ENCODE measurements around the gene C4A.
"Not testable (repeated sequence)": the region's sequence is repeated elsewhere in the genome, so short reads cannot be mapped to it uniquely, and the experiment has no call there.

The C4A gene

DNA sequence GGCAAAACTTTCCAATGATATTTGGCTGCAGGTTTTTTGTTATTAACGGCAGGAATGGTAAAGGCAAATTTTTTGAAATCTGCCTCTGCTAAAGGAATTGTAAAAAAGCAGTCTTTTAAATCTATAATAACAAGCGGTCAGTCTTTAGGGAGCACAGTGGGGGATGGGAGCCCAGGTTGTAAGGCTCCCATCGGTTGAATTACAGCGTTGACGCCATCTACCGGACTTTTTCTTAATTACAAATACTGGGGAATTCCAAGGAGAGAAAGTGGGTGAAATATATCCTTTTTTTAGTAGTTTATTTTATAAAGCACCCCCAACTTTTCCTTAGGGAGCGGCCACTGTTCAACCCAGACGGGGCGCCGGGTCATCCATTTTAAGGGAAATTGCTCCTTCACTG lies 7.5 kb downstream of the C4A start:
- DNase-seq: not testable (repeated sequence)

DNA sequence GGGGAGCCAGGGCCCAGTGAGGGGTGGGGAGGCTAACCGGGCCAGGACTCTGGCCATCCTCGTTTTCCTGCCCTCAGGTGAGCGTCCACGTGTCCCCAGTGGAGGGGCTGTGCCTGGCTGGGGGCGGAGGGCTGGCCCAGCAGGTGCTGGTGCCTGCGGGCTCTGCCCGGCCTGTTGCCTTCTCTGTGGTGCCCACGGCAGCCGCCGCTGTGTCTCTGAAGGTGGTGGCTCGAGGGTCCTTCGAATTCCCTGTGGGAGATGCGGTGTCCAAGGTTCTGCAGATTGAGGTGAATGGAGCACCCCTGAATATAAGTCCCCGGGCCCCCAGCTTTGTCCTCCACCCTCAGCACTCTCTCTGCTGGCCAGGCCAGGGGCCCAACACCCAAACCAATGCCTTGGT lies 12.6 kb downstream of the C4A start:
- not testable (repeated sequence) for DNase-seq

DNA sequence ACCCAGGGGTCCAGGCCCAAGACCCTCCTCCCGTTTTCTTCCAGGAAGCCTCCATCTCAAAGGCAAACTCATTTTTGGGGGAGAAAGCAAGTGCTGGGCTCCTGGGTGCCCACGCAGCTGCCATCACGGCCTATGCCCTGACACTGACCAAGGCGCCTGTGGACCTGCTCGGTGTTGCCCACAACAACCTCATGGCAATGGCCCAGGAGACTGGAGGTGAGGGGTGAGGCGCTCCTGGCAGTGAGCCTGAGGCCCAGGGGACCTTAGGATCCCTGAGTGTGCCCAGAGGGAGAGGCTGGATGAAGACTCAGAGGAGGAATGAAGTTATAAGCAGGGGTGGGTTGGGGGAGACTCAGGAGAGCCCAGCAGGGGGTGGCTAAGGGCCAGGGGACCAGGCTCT lies 14.5 kb downstream of the C4A start:
- not testable (repeated sequence) for DNase-seq

DNA sequence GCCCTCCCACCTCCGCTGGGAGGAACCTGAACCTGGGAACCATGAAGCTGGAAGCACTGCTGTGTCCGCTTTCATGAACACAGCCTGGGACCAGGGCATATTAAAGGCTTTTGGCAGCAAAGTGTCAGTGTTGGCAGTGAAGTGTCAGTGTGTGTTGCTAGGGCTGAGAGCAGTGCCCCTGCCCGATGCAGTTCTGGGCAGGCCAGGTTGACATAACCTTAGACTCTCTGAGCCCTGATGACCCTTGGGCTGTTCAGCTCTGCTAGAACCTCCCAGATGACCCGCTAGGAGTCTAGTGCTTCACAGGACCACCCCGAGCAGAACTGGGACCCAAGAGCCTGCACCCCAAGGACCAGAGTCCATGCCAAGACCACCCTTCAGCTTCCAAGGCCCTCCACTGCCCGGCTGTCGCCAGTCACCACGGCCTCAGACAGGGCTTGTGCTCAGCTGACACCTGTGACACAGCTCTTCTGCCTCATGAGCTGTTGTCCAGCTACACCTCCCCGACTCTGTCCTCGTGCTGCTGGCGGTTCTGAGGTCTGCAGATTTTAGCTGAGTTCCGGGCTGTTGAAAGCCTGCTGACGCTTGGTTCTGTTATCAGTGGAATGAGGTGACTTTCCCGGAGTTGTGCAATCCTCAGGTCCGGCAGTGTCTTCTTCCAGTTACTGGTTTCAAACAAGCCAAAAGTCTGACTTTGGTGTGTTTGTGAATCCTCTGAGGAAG lies 20.9 kb downstream of the C4A start:
- DNase-seq: not testable (repeated sequence)

DNA sequence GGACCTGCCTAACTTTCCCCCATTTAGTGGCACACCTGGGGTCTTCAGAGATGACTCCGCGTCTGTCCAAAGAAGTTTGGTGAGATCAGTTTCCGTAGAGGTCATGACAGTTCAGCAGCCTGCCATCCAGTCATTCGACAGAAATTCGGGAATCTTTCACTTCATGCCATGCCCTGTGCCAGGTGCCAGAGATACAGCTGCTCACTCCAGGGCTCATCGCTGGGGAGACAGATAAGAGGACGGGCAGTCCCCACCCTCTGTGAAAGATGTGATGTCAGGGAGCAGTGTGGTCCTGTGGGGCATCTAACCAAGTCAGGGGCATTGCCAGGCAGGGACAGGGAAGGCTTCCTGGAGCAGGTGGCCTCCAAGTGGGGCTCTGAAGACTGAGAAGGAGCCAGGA lies 21.4 kb downstream of the C4A start:
- DNase-seq: not testable (repeated sequence)

DNA sequence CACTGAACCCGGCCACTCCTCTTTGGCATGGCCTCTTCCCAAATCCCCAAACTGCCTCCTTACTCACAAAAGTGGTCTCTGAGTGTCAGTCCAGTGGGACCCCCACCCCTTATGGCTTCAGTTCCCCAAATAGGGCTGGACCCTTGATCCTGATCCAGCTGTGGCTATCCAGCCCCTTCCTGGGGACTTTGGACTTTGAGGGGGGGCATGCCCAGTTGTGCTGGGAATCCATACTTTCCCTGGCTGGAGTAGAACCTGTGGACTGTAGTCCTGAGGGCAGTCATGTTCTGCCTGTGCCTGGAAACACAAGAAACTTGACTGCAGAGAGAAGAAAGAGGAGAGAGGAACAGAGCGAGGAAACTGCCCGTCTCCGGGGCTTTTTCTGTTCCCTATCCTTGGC lies 22.5 kb downstream of the C4A start:
- not testable (repeated sequence) for DNase-seq

DNA sequence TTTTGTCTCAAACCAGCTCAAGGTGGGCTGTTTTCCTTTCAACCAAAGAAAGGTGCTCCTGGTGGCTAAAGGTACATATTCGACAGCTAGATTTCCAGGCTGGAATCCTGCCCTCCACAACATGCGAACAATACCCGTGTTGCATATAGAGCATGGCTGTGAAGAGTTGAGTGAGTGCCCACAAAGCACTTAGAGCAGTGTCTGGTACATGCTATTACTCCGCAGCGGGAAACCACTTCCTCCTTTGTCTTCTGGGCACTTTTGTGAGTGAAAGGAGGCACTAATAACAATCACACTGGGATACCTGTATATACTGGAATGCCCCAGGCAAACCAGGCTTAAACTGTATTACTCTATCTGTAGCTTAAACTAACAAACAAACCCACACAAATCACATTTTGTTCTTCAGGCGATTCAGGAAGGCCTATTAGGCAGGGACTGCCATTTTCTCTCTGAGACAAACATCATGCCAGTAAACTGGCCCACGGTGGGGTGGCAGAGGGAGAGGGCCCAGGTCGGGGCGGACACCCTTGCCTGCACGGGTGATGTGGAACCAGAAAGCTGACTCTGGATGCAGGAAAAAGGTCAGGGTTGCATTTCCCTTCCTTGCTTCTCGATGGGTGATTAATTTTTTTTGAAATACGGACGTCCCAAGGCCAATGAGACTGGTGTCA lies 23.1 kb downstream of the C4A start:
- DNase-seq: not testable (repeated sequence)

DNA sequence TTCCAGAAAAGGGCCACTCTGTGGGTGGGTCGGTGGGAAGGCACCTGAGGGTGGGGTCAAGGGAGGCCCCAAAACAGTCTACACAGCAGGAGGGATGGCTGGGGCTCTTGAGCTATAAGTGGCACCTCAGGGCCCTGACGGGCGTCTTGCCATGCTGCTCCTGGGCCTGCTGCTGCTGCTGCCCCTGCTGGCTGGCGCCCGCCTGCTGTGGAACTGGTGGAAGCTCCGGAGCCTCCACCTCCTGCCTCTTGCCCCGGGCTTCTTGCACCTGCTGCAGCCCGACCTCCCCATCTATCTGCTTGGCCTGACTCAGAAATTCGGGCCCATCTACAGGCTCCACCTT lies 23.7 kb downstream of the C4A start:
- not testable (repeated sequence) for DNase-seq

DNA sequence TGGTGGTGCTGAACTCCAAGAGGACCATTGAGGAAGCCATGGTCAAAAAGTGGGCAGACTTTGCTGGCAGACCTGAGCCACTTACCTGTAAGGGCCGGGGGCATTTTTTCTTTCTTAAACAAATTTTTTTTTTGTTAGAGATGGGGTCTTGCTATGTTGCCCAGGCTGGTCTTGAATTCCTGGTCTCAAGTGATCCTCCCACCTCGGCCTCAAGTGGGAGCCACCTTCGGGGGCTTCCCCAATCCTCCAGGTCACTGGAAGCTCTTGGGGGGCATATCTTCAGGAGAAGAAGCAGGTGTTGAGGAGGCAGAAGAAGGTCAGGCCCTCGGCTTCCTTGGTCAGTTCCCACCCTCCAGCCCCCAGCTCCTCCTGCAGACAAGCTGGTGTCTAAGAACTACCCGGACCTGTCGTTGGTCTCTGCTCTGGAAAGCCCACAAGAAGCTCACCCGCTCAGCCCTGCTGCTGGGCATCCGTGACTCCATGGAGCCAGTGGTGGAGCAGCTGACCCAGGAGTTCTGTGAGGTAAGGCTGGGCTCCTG lies 24.2 kb downstream of the C4A start:
- not testable (repeated sequence) for DNase-seq

DNA sequence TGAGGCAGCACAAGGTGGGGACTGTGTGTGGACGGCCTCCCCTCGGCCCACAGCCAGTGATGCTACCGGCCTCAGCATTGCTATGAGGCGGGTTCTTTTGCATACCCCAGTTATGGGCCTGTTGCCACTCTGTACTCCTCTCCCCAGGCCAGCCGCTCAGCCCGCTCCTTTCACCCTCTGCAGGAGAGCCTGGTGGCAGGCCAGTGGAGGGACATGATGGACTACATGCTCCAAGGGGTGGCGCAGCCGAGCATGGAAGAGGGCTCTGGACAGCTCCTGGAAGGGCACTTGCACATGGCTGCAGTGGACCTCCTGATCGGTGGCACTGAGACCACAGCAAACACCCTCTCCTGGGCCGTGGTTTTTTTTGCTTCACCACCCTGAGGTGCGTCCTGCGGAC lies 25.2 kb downstream of the C4A start:
- DNase-seq: not testable (repeated sequence)

DNA sequence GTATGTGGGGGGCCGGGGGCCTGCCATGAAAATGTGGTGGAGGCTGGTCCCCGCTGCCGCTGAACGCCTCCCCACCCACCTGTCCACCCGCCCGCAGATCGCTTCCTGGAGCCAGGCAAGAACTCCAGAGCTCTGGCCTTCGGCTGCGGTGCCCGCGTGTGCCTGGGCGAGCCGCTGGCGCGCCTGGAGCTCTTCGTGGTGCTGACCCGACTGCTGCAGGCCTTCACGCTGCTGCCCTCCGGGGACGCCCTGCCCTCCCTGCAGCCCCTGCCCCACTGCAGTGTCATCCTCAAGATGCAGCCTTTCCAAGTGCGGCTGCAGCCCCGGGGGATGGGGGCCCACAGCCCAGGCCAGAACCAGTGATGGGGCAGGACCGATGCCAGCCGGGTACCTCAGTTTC lies 26.2 kb downstream of the C4A start:
- DNase-seq: not testable (repeated sequence)

DNA sequence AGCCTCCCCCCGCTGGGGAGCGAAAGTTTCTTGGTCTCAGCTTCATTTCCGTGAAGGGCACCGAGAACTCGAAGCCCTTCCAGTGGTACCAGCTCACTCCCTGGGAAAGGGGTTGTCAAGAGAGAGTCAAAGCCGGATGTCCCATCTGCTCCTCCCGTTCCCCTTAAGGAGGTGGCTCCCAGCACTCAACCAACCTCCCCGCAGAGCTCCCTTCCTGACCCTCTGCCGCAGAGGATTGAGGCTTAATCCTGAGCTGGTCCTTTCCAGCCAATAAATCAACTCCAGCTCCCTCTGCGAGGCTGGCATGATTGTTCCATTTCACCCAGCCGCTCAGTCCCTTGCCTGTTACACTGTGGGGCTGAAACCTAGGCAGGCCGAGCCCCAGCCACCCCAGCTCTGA lies 26.8 kb downstream of the C4A start:
- peak; percentile 89 for DNase-seq

DNA sequence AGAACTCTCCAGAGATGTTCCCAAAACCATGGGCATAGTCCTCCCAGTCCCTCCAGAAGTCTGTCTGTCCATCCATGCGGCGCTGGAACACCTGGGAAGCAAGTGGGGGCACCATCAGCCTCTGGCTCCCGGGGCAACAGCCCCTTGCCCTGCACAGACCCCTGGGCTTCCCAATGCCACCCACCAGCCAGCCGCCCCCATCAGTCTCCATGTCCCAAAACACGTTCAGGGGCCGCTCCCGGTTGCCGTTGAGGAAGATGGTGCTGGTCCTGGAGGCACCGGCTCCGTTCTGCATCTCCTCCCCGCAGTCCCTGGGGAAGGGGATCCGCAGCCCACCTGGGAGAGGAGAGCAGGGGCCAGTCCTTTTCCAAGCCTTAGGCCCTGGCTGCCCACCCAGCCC lies 27.7 kb downstream of the C4A start:
- DNase-seq: not testable (repeated sequence)

DNA sequence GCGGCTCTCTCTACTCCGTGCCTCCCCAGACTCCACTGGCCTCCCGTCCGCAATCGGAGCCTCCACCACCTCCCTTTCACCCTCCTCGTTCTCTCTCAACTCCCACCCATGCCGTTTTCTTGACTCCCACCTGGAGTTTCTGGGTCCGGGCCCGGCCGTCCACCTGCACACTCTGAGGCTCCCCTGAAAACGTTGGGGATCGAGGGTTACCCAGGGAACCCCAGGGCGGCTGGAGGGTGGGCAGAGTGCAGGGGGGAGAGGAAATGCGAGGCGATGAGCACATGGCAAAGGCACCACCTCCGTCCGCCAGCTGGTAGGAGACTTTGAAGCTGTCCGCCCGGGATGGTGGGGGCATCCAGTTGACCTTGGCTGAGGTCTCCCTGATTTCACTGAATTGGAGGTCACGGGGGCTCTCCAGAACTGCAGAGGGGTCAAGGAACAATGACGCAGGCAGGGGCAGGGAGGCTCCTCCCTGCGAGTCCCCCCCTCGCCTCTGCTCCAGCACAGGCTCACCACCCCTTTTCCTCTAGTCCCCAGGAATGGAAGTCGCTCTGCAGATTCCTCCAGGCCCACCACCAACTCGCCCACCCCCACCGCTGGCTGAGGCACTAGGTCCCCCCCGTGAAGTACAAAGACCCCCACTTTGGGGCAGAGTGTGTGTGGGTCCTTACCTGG lies 29.1 kb downstream of the C4A start:
- DNase-seq: not testable (repeated sequence)

DNA sequence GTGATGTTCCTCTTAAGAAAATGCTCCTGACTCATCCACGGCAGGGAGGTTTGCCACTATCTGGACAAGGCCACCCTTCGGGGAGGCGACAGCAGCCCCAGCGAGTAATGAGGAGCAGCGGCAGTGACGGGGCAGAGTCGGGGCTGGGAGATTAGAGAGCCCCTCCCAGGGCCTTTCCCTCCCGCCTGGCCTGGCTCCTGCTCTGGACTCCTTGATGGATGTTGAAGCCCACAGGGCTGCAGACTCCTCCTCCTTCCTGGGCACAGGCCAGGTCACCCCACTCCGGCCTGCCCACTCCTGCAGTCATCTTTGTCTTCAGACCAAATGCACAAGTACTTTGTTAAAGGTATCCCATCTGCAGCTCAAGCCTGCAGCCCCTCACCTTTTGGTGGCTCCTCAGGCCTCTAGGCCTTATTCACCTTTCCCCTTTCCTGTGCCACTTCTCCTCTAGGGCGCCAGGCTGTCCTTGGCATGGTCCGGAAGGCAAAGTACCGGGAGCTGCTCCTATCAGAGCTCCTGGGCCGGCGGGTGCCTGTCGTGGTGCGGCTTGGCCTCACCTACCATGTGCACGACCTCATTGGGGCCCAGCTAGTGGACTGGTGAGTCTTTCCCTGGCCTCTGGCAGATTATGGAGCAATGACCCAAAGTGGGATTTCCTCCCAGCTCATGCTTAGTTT lies 31.2 kb downstream of the C4A start:
- DNase-seq: not testable (repeated sequence)

DNA sequence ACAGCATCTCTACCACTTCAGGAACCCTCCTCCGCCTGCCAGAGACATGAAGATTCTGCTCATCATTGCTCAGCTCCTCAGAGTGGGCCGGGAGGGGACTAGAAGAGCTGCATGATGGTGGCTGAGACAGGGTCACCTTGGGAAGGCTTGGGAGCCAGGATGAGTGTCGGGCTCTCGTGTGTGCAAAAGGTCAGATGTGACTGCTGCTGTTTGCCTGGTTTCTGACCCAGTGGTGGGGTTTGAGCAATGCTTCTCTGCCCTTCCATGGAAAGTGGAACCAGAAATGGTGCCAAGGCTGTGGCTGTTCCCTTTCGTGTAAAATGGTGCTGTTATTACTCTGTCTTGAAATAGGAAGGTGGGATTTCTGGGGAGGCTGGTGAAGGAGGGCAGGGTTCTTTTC lies 31.9 kb downstream of the C4A start:
- not testable (repeated sequence) for DNase-seq

DNA sequence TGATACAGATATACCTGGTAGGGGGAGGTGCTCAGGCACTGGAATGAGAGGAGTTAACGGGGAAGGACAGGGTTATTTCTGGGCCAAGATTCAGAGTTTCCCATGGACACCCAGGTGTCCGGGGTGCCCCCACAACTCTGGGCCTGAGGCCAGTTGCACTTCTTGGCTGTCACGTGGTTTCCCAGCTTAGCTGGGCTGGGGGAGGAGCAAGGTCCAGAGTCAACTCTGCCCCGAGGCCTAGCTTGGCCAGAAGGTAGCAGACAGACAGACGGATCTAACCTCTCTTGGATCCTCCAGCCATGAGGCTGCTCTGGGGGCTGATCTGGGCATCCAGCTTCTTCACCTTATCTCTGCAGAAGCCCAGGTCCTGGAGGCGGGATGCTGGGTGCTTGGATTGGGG lies 32.7 kb downstream of the C4A start, which contains the start of gene C4B:
Gene C4B (plus strand): TSS at position 249 of the 400 bp plus-strand sequence. CDS start 51 bp downstream, at position 300.
- DNase-seq: not testable (repeated sequence)

DNA sequence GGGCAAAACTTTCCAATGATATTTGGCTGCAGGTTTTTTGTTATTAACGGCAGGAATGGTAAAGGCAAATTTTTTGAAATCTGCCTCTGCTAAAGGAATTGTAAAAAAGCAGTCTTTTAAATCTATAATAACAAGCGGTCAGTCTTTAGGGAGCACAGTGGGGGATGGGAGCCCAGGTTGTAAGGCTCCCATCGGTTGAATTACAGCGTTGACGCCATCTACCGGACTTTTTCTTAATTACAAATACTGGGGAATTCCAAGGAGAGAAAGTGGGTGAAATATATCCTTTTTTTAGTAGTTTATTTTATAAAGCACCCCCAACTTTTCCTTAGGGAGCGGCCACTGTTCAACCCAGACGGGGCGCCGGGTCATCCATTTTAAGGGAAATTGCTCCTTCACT lies 40.2 kb downstream of the C4A start:
- not testable (repeated sequence) for DNase-seq

DNA sequence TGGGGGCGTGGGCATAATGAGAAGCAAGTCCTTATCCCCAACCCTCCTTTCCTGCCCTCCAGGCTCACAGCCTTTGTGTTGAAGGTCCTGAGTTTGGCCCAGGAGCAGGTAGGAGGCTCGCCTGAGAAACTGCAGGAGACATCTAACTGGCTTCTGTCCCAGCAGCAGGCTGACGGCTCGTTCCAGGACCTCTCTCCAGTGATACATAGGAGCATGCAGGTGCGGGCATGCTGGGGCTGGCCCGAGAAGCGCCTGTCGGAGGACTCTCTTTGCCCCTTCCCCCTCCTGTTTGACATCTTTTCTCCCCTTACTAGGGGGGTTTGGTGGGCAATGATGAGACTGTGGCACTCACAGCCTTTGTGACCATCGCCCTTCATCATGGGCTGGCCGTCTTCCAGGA lies 46.8 kb downstream of the C4A start:
- DNase-seq: not testable (repeated sequence)

DNA sequence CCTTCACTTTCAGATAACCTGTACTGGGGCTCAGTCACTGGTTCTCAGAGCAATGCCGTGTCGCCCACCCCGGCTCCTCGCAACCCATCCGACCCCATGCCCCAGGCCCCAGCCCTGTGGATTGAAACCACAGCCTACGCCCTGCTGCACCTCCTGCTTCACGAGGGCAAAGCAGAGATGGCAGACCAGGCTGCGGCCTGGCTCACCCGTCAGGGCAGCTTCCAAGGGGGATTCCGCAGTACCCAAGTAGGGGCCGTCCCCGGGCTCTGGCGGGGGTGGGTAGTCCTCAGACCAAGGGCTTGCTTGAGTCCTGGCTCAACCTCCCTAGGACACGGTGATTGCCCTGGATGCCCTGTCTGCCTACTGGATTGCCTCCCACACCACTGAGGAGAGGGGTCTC lies 47.7 kb downstream of the C4A start:
- DNase-seq: not testable (repeated sequence)

DNA sequence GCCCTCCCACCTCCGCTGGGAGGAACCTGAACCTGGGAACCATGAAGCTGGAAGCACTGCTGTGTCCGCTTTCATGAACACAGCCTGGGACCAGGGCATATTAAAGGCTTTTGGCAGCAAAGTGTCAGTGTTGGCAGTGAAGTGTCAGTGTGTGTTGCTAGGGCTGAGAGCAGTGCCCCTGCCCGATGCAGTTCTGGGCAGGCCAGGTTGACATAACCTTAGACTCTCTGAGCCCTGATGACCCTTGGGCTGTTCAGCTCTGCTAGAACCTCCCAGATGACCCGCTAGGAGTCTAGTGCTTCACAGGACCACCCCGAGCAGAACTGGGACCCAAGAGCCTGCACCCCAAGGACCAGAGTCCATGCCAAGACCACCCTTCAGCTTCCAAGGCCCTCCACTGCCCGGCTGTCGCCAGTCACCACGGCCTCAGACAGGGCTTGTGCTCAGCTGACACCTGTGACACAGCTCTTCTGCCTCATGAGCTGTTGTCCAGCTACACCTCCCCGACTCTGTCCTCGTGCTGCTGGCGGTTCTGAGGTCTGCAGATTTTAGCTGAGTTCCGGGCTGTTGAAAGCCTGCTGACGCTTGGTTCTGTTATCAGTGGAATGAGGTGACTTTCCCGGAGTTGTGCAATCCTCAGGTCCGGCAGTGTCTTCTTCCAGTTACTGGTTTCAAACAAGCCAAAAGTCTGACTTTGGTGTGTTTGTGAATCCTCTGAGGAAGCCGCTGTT lies 53.6 kb downstream of the C4A start:
- DNase-seq: not testable (repeated sequence)

DNA sequence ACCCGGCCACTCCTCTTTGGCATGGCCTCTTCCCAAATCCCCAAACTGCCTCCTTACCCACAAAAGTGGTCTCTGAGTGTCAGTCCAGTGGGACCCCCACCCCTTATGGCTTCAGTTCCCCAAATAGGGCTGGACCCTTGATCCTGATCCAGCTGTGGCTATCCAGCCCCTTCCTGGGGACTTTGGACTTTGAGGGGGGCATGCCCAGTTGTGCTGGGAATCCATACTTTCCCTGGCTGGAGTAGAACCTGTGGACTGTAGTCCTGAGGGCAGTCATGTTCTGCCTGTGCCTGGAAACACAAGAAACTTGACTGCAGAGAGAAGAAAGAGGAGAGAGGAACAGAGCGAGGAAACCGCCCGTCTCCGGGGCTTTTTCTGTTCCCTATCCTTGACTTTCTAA lies 55.3 kb downstream of the C4A start:
- not testable (repeated sequence) for DNase-seq

Data from NCI-H82 (cell line).